Measurements from ENCODE around the gene DSE. TPM values are rescaled to one million over a fixed set of nuclear protein-coding genes. Genes with fewer than 3 reads are reported as not detected.

The DSE gene
- polyA plus RNA-seq, 1 experiment: 109 TPM

DNA sequence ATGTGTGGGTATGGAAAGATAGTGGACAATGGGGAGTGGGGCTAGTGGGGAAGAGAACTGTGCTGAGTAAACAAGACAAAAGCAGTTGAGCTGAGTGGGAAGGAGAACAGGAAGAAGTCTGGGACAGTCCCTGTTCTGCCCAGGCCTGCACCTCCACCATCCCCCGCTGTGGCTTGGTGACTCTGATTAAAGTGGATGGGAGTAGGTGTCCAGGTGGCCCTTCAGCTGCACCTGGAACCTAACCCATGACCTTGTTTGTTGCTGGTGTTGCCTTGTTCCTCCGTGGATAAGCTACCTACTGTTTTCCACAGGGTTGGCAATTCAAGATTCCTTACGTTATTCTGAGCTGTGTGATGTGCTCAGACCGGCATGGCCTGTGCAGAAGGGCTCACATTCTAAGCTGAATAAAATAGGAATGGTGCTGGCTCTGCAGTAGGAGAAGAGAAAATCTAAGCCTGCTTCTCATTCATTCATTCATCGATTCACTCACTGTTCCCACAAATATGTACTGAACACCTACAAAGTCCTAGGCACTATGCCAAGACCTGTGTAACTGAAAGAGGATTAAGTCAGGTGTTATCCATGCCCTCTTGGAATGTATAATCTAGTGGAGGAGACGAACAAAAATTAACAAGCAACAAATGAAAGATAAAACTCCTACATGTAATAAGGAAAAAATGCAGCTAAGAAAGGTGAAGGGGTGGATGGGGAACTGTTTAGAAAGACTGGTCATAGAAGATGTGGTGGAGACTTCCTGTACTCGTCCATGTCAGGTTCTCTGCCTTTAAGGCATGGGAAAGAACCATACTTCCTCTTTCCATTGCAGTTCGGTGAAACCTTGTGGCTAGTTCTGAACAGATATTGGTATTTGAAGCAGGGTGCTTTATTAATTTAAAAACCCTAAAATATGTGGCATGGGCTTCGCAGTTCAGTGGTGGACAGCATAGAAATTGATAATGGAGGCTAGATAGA is 80.3 kb downstream of the DSE start:
- H3K4me3 ChIP-seq (ENCODE audit: low read depth, low read length): no peak overlapping the region
- TF ChIP-seq, protein P1, sequence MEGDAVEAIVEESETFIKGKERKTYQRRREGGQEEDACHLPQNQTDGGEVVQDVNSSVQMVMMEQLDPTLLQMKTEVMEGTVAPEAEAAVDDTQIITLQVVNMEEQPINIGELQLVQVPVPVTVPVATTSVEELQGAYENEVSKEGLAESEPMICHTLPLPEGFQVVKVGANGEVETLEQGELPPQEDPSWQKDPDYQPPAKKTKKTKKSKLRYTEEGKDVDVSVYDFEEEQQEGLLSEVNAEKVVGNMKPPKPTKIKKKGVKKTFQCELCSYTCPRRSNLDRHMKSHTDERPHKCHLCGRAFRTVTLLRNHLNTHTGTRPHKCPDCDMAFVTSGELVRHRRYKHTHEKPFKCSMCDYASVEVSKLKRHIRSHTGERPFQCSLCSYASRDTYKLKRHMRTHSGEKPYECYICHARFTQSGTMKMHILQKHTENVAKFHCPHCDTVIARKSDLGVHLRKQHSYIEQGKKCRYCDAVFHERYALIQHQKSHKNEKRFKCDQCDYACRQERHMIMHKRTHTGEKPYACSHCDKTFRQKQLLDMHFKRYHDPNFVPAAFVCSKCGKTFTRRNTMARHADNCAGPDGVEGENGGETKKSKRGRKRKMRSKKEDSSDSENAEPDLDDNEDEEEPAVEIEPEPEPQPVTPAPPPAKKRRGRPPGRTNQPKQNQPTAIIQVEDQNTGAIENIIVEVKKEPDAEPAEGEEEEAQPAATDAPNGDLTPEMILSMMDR (IDR thresholded peaks at IDR 0.05; ENCODE audit: insufficient read depth, low read depth, low read length): no peak
- POLR2A ChIA-PET: no interaction called here
- H3K27me3 ChIP-seq (ENCODE audit: control insufficient read depth, insufficient read depth, low read length): no peaks in the 10 kb centered on the region
- H3K36me3 ChIP-seq (ENCODE audit: control insufficient read depth, insufficient read depth, low read length): no peaks in the 10 kb centered on the region
- no peak for DNase-seq (ENCODE audit: low read depth)
- CTCF ChIA-PET: interaction anchor here (1.0 to 1.1 kb wide), 2 partner anchors 110 to 163 kb away, joined by 3 to 4 read pairs; no protein-coding TSS in a partner anchor

DNA sequence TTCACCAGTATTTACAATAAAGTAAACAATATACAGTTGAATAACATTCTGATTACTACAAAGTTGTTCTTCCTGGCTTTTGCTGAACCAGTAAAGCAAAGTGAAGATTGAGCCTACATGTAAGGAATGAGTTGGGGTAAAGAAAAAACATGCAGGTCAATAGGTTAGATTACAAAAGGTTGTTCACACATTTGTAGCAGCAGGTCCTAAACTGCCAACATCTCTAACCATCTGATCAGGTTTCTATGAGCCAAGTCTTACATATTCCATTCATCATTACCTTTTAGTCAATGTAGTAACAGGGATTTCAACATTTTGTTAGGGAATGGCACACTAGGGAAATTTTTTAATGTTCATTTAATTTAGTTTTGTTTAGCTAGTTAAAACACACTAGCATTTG is 81.2 kb downstream of the DSE start:
- TF ChIP-seq, protein P1 (IDR thresholded peaks at IDR 0.05; ENCODE audit: insufficient read depth, low read depth, low read length): no peak
- POLR2A ChIA-PET: no interaction called here
- Histone ChIP-seq H3K4me3 (ENCODE audit: low read depth, low read length) (no peak overlapping the region), H3K27me3 (ENCODE audit: control insufficient read depth, insufficient read depth, low read length) (no peaks in the 10 kb centered on the region), H3K36me3 (ENCODE audit: control insufficient read depth, insufficient read depth, low read length) (no peaks in the 10 kb centered on the region)
- CTCF ChIA-PET: interaction anchor here (1.1 kb wide), 1 partner anchor 164 kb away, joined by 3 read pairs; no protein-coding TSS in a partner anchor
- DNase-seq (ENCODE audit: low read depth): no peak

DNA sequence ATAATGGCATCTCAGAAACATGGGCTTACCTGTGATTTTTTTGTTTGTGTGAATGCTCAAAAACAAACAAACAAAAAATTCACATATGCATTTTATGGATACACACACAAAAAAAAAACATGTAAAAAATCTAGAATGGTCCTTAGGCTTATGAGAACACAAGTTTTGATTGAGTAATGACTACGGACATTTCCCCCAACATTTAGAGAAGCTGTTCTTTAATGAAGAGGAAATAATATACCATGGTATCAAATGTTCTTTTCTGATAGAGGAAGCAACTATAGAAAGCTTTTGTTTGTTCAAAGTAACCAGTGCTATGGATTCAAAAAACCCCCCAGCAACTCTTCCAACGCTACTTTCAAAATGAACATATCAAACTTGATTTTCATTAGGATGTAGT is 81.8 kb downstream of the DSE start:
- H3K27me3 ChIP-seq (ENCODE audit: control insufficient read depth, insufficient read depth, low read length): no peaks in the 10 kb centered on the region
- H3K36me3 ChIP-seq (ENCODE audit: control insufficient read depth, insufficient read depth, low read length): no peaks in the 10 kb centered on the region
- ChIA-PET CTCF (no interaction called here), POLR2A (no interaction called here)
- H3K4me3 ChIP-seq (ENCODE audit: low read depth, low read length): no peak overlapping the region
- DNase-seq (ENCODE audit: low read depth): no peak
- TF ChIP-seq, protein P1 (IDR thresholded peaks at IDR 0.05; ENCODE audit: insufficient read depth, low read depth, low read length): no peak

DNA sequence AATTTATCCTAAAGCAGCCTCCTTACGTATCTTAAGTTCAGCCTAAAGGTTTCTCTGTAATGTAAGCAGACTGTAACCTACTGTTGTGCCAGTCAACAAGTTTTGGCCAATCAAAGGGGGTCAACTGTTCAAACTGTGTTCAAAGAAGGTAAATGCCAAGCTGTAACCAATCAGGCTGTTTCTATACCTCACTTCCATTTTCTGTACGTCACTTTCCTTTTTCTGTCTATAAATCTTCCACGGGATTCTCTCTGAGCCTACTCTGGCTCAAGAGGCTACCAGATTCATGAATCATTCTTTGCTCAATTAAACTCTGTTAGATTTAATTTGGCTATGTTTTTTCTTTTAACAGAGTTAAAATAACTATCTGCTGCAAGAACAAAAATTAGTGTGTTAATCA is 85.4 kb downstream of the DSE start:
- TF ChIP-seq, protein P1 (IDR thresholded peaks at IDR 0.05; ENCODE audit: insufficient read depth, low read depth, low read length): no peak
- ChIA-PET POLR2A (no interaction called here), CTCF (no interaction called here)
- Histone ChIP-seq H3K4me3 (ENCODE audit: low read depth, low read length) (no peak overlapping the region), H3K36me3 (ENCODE audit: control insufficient read depth, insufficient read depth, low read length) (no peaks in the 10 kb centered on the region), H3K27me3 (ENCODE audit: control insufficient read depth, insufficient read depth, low read length) (no peaks in the 10 kb centered on the region; the same call in 1 of the 2 replicates)
- DNase-seq (ENCODE audit: low read depth): no peak

DNA sequence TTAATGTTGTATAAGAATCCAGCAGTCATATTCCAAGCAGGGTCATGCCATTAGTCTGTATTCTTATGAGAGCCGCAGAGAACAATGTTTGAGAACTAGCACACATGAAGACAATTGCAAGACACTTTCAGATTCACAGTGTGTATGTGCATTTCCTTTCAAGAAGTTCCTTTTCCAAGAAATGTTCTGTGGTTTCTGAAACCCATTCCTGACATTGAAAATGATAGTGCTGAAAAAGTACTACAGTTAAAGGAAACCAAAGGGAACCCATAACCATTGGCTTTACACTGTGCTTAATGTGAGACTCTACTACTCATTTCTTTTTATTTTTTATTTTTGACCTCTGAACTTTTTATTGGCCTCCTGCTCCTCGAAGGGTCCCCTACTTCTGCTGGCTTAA is 86.2 kb downstream of the DSE start:
- H3K36me3 ChIP-seq (ENCODE audit: control insufficient read depth, insufficient read depth, low read length): no peaks in the 10 kb centered on the region
- CTCF ChIA-PET: no interaction called here
- TF ChIP-seq, protein P1 (IDR thresholded peaks at IDR 0.05; ENCODE audit: insufficient read depth, low read depth, low read length): no peak
- no peak overlapping the region for H3K4me3 ChIP-seq (ENCODE audit: low read depth, low read length)
- POLR2A ChIA-PET: no interaction called here
- no peaks in the 10 kb centered on the region; the same call in none of the 2 replicates for H3K27me3 ChIP-seq (ENCODE audit: control insufficient read depth, insufficient read depth, low read length)
- DNase-seq (ENCODE audit: low read depth): no peak
